ENCODE results near the gene CKAP5.

Gene CKAP5

DNA sequence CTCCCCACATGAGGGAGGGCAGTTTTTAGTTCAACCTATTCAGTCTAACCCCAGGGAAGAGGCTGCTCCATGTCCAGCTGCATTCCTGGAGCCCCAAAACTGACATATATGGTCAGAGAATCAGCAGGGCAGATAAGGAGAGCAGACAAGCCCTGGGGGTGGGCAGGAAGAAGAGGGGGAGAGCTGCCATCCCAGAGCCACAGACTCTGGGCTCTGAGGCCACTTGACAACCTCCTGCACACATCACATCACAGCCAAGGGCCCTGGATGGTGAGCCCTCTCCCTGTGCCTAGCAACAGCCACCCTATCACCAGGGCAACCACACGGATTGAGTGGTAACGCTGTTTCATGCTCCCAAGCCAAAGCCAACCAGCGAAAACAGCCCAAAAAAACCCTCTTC, 148.8 kb downstream of the CKAP5 start:
- Histone ChIP-seq H3K4me1 (ENCODE audit: insufficient read depth, low read length) (peaks cover 5% of the 10 kb centered on the region; the same call in 1 of the 2 replicates), H3K27me3 (ENCODE audit: insufficient read depth, low read length) (no peaks in the 10 kb centered on the region), H3K9me3 (ENCODE audit: insufficient read depth, low read depth, low read length) (no peaks in the 10 kb centered on the region), H3K27ac (ENCODE audit: low read depth, low read length) (no peak overlapping the region), H3K36me3 (ENCODE audit: insufficient read depth, low read length) (peaks cover 27% of the 10 kb centered on the region), H3K9ac (ENCODE audit: low read depth, low read length) (0 out of 2 replicates have a peak overlapping the region, but pooled peaks have one; percentile 10), H3K4me3 (ENCODE audit: low read length) (no peak overlapping the region)
- WGBS = 81% methylated on average over 3 of the region's 3 CpGs

DNA sequence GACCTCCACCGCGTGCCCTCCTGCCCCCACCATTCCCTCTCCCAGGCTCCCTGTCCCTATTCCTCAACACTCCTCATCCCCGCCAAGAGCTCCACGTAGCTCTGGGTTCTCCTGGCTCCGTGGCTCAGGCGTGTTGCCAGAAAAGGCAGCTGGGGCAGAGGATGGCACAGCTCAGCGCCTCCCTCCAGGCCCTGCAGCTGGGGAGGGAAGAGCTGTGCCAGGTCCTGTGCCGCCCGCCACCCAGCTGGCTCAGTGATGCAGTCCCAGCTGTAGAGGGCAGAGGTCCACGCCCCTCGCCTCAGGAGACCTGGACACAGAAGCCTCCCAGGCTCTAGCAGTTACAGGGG, 149.9 kb downstream of the CKAP5 start:
- Histone ChIP-seq H3K4me3 (ENCODE audit: low read length) (no peak overlapping the region), H3K36me3 (ENCODE audit: insufficient read depth, low read length) (peaks cover 25% of the 10 kb centered on the region), H3K27ac (ENCODE audit: low read depth, low read length) (no peak overlapping the region), H3K4me1 (ENCODE audit: insufficient read depth, low read length) (no peaks in the 10 kb centered on the region), H3K27me3 (ENCODE audit: insufficient read depth, low read length) (no peaks in the 10 kb centered on the region), H3K9ac (ENCODE audit: low read depth, low read length) (no peak overlapping the region), H3K9me3 (ENCODE audit: insufficient read depth, low read depth, low read length) (no peaks in the 10 kb centered on the region)
- 95% methylated on average over 11 of the region's 11 CpGs for WGBS

DNA sequence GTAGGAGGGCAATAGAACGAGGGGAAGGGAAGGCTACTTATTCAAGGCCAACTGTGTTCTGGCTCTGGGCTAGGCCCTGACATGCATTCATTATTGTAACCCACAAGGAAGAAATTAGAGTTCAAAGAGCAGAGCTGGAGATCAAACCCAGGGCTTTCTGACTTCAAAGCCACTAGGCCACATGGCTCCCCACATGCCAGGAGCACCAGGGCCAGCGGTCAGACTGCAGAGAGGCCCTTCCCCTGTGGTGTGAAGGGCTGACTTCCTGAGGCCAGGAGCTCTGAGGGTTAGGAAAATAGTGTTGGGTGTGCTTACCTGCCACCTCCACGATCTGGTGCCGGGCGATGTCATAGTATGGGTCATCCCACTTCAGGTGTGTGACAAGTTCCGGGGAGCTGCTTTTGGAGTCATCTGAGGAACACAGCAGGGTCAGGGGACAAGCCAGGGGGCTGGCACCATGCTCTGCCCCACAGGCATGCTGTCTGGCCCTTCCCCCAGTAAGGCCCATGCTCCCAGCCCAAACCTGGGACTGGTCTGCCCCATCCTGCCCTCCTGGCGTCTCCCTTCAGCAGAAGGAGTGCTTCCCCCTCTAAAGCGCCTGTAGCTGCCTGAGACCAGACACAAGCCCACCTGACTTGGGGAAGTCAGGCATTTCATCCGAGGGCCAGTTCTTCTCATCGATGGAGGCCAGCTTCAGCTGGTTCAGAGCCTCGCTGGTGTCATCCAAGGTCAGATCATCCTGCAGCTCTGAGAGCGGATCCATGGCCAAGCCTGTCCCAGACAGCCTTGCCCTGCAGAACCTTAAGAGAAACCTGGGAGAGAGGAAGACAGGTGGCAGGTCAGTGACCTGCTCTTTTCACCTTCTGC, 150.5 kb downstream of the CKAP5 start:
- peaks cover 25% of the 10 kb centered on the region for H3K36me3 ChIP-seq (ENCODE audit: insufficient read depth, low read length)
- 94% methylated on average over 12 of the region's 12 CpGs for WGBS
- H3K9me3 ChIP-seq (ENCODE audit: insufficient read depth, low read depth, low read length) = no peaks in the 10 kb centered on the region
- no peak overlapping the region for H3K27ac ChIP-seq (ENCODE audit: low read depth, low read length)
- H3K4me3 ChIP-seq (ENCODE audit: low read length) = no peak overlapping the region
- H3K27me3 ChIP-seq (ENCODE audit: insufficient read depth, low read length) = no peaks in the 10 kb centered on the region
- no peak overlapping the region for H3K9ac ChIP-seq (ENCODE audit: low read depth, low read length)
- no peaks in the 10 kb centered on the region for H3K4me1 ChIP-seq (ENCODE audit: insufficient read depth, low read length)

DNA sequence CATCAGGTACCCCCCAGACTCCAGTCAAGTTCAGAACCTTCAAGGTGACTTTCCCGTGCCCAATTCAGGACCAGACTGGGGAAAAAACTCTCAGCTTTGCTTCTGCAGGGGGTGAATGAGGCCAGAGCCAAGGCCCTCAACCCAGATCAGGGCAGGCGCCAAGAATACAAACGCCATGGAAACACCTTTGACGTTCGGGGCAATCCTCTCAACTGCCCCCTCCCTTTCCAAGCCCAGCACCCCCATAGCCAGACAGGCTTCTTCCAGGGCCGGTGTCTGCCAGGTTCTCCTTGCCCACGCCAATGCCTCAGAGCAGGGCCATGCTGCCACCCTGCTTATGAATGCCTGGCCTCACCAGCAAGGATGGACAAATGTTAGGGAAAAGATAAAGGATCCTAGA, 151.5 kb downstream of the CKAP5 start:
- Histone ChIP-seq H3K27ac (ENCODE audit: low read depth, low read length) (no peak overlapping the region), H3K27me3 (ENCODE audit: insufficient read depth, low read length) (no peaks in the 10 kb centered on the region), H3K36me3 (ENCODE audit: insufficient read depth, low read length) (peaks cover 25% of the 10 kb centered on the region), H3K4me3 (ENCODE audit: low read length) (no peak overlapping the region), H3K9ac (ENCODE audit: low read depth, low read length) (no peak overlapping the region), H3K4me1 (ENCODE audit: insufficient read depth, low read length) (no peaks in the 10 kb centered on the region), H3K9me3 (ENCODE audit: insufficient read depth, low read depth, low read length) (no peaks in the 10 kb centered on the region)
- WGBS = 94% methylated on average over 7 of the region's 7 CpGs

DNA sequence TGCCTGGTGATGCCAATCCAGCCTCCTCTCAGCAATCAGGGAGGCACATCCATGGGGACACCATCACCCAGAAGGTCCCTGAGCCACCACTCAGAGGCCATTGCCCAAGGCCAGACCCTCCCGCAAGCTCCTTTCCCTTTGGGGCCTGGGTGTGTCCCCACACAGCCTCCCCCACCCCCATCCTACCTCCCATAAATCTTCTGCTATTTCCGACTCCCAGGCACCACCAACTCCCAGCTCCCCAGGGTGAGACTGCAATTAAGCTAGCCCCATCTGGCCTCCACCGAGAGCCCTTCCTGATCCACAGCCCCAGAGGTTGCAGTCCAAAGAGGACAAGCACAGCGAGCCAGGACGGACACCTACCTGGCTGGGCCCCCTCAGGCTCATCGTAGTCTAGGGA, 152.0 kb downstream of the CKAP5 start:
- Histone ChIP-seq H3K36me3 (ENCODE audit: insufficient read depth, low read length) (peaks cover 27% of the 10 kb centered on the region), H3K9me3 (ENCODE audit: insufficient read depth, low read depth, low read length) (no peaks in the 10 kb centered on the region), H3K27me3 (ENCODE audit: insufficient read depth, low read length) (no peaks in the 10 kb centered on the region), H3K9ac (ENCODE audit: low read depth, low read length) (no peak overlapping the region), H3K27ac (ENCODE audit: low read depth, low read length) (no peak overlapping the region), H3K4me1 (ENCODE audit: insufficient read depth, low read length) (no peaks in the 10 kb centered on the region), H3K4me3 (ENCODE audit: low read length) (no peak overlapping the region)
- WGBS = 95% methylated on average over 6 of the region's 6 CpGs

DNA sequence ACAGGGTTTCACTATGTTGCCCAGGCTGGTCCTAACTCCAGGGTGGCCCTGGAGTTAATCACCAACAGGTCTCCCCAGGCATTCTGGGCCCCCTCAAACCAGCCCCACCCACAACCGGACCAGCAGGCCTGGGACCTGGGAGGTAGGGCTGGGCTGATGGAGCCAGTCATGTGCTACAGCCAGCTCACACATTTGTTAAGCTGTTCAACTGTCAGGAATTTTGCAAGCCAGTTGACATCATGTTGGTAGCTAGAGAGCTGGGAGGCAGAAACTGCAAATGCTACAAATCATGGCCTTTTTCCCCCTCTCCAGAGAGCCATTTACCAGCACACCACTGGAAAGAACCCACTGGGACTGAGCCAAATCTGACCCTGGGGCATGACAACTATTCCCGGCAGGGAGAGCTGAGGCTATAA, 152.5 kb downstream of the CKAP5 start:
- Histone ChIP-seq H3K4me1 (ENCODE audit: insufficient read depth, low read length) (no peaks in the 10 kb centered on the region), H3K27ac (ENCODE audit: low read depth, low read length) (no peak overlapping the region), H3K36me3 (ENCODE audit: insufficient read depth, low read length) (peaks cover 27% of the 10 kb centered on the region), H3K4me3 (ENCODE audit: low read length) (no peak overlapping the region), H3K9ac (ENCODE audit: low read depth, low read length) (no peak overlapping the region), H3K9me3 (ENCODE audit: insufficient read depth, low read depth, low read length) (no peaks in the 10 kb centered on the region), H3K27me3 (ENCODE audit: insufficient read depth, low read length) (no peaks in the 10 kb centered on the region)
- 96% methylated on average over 2 of the region's 2 CpGs for WGBS
